Endothelial cell of umbilical vein (primary cell): ENCODE data around the gene COL28A1. TPM values are rescaled to one million over a fixed set of nuclear protein-coding genes. Genes with fewer than 3 reads are reported as not detected.

Experiments used
- BruUV-seq: library from RNA; stranded (reverse); fragments of 400-500 nt; replicated peaks from 2 replicates; lab custom pipeline; 2021; lab: Mats Ljungman, UMichigan
- CTCF ChIA-PET: fragments of 300-600, 350-600 bp; sonication (Branson Sonifier 250); formaldehyde crosslinking; loops from one replicate; lab custom pipeline; 2021; ENCODE audit warnings: antibody characterized with exemption, inconsistent platforms; lab: Charles Lee
- POLR2A ChIA-PET: fragments of 300-600, 350-600 bp; sonication (Branson Sonifier 250); formaldehyde crosslinking; loops from one replicate; lab custom pipeline; 2021; ENCODE audit warnings: antibody characterized with exemption, inconsistent platforms; lab: Charles Lee
- DNase-seq: peaks from one replicate; pipeline ENCODE4 v3.0.0-alpha.2; 2011; ENCODE audit warnings: low read depth, low spot score
- FAIRE-seq: peaks from 2 replicates; lab custom pipeline; 2011; peaks lifted over from hg19 to GRCh38; lab: Jason Lieb, UNC
- H2AFZ ChIP-seq: 2 replicates; pipeline ENCODE4 v1.6.0; 2012; ENCODE audit warnings: low read depth, low read length, control low read depth, inconsistent platforms
- H3K27ac ChIP-seq: 2 replicates; pipeline ENCODE4 v1.5.1; 2011; ENCODE audit warnings: low read depth, mild to moderate bottlenecking, control low read depth, low read length, moderate library complexity; ENCODE audit not compliant: insufficient read depth
- H3K27me3 ChIP-seq, 2 experiments: 2 replicates each; pipeline versions ENCODE4 v1.6.0 to v1.6.1; 2011; ENCODE audit warnings: low read length in 2 of 2, mixed read lengths in 1 of 2; ENCODE audit not compliant: control insufficient read depth in 2 of 2, insufficient read depth in 2 of 2
- H3K36me3 ChIP-seq, 2 experiments: 2 replicates in 1 of 2; 3 replicates in 1 of 2; pipeline ENCODE4 v1.5.1; 2011; ENCODE audit warnings: low read length in 2 of 2, mild to moderate bottlenecking in 1 of 2, moderate library complexity in 1 of 2; ENCODE audit not compliant: control insufficient read depth in 2 of 2, insufficient read depth in 2 of 2; ENCODE audit errors: extremely low read depth in 1 of 2
- H3K4me1 ChIP-seq: 3 replicates; pipeline ENCODE4 v1.5.1; 2011; ENCODE audit warnings: mild to moderate bottlenecking, low read length; ENCODE audit not compliant: control insufficient read depth, insufficient read depth; ENCODE audit errors: extremely low read depth
- H3K4me2 ChIP-seq: 2 replicates; pipeline ENCODE4 v1.6.1; 2011; ENCODE audit warnings: low read length, control low read depth, mixed read lengths; ENCODE audit not compliant: insufficient read depth
- H3K4me3 ChIP-seq, 3 experiments: fragments of 200-600 bp in 1 of 3; sonication (generic), shearing (Covaris generic) in 1 of 3; replicated peaks in 1 of 3; 2 replicates each; pipeline ENCODE4 v1.5.1; 2011 to 2016; ENCODE audit warnings: control low read depth in 3 of 3, low read length in 3 of 3, mild to moderate bottlenecking in 2 of 3, inconsistent platforms in 1 of 3, low read depth in 1 of 3, moderate library complexity in 1 of 3; ENCODE audit not compliant: insufficient read depth in 1 of 3
- H3K79me2 ChIP-seq: 2 replicates; pipeline ENCODE4 v1.6.0; 2012; ENCODE audit warnings: low read length, inconsistent platforms; ENCODE audit not compliant: control insufficient read depth, insufficient read depth
- H3K9ac ChIP-seq: replicated peaks from 2 replicates; pipeline ENCODE3; 2011; ENCODE audit warnings: low read length, control low read depth; ENCODE audit not compliant: insufficient read depth; ENCODE audit errors: extremely low read depth
- H3K9me1 ChIP-seq: replicated peaks from 3 replicates; pipeline ENCODE4 v1.6.0; 2011; ENCODE audit warnings: mild to moderate bottlenecking, low read length; ENCODE audit not compliant: control insufficient read depth, insufficient read depth; ENCODE audit errors: extremely low read depth
- H3K9me3 ChIP-seq: replicated peaks from 2 replicates; pipeline ENCODE4 v1.5.1; 2012; ENCODE audit warnings: low read length, inconsistent platforms; ENCODE audit not compliant: control insufficient read depth, insufficient read depth
- H4K20me1 ChIP-seq: replicated peaks from 2 replicates; pipeline ENCODE3; 2011; ENCODE audit warnings: mild to moderate bottlenecking, low read length; ENCODE audit not compliant: control insufficient read depth, insufficient read depth; ENCODE audit errors: extremely low read depth
- CTCF ChIP-seq, 2 donors: IDR thresholded peaks; 1 replicate in 1 of 2; 2 replicates in 1 of 2; pipeline ENCODE4 v1.5.1; 2011; ENCODE audit warnings: low read length in 2 of 2, mild to moderate bottlenecking in 2 of 2, moderate library complexity in 2 of 2, control low read depth in 1 of 2, inconsistent platforms in 1 of 2, low read depth in 1 of 2; ENCODE audit not compliant: insufficient read depth in 1 of 2; ENCODE audit errors: extremely low read depth in 1 of 2
- EZH2 ChIP-seq: IDR thresholded peaks from 2 replicates; pipeline ENCODE4 v1.6.1; 2012; ENCODE audit warnings: borderline replicate concordance, low read depth, mild to moderate bottlenecking, moderate library complexity, low read length, inconsistent platforms; ENCODE audit not compliant: severe bottlenecking
- FOS ChIP-seq: IDR thresholded peaks from 2 replicates; pipeline ENCODE4 v1.6.1; 2011; ENCODE audit warnings: mild to moderate bottlenecking, low read length, moderate library complexity, borderline replicate concordance; ENCODE audit not compliant: insufficient read depth
- GATA2 ChIP-seq: IDR thresholded peaks from 2 replicates; pipeline ENCODE4 v1.7.0; 2011; ENCODE audit warnings: low read depth, mild to moderate bottlenecking, moderate library complexity, mixed read lengths, low read length; ENCODE audit not compliant: insufficient read length, insufficient read depth
- JUN ChIP-seq: IDR thresholded peaks from 2 replicates; pipeline ENCODE4 v1.6.1; 2011; ENCODE audit warnings: borderline replicate concordance, low read depth; ENCODE audit not compliant: insufficient read length, insufficient read depth
- MAX ChIP-seq: IDR thresholded peaks from 2 replicates; pipeline ENCODE4 v1.6.1; 2011; ENCODE audit not compliant: insufficient read depth, insufficient read length
- MYC ChIP-seq: IDR thresholded peaks from one replicate; pipeline ENCODE4 v1.6.1; 2011; ENCODE audit warnings: mild to moderate bottlenecking, low read depth, low read length
- POLR2A ChIP-seq: IDR thresholded peaks from 2 replicates; pipeline ENCODE4 v1.6.1; 2012; ENCODE audit warnings: low read depth, mild to moderate bottlenecking, control low read depth, low read length
- POLR2AphosphoS5 ChIP-seq: IDR thresholded peaks from 2 replicates; pipeline ENCODE4 v1.6.1; 2012; ENCODE audit warnings: low read depth, mild to moderate bottlenecking, control low read depth, low read length, moderate library complexity; ENCODE audit not compliant: insufficient read depth
- dilution Hi-C: fragments of 300-500 bp; cut with MboI; formaldehyde crosslinking; loops from one replicate; pipeline ENCODE4 v1.15.0; 2019; ENCODE audit warnings: low sequenced_read_pairs; ENCODE audit not compliant: extremely low pct_ligation_motif_present
- intact Hi-C: fragments of 100-400 bp; cut with micrococcal nuclease; formaldehyde crosslinking; loops from one replicate; pipeline ENCODE4 v1.10.0; 2022
- polyA plus RNA-seq, 4 experiments: library from polyadenylated mRNA; depleted of rRNA in 3 of 4; stranded (reverse) in 3 of 4; unstranded in 1 of 4; fragments of >200 nt; gene quantifications; 2 replicates each; pipeline versions ENCODE4 v1.2.1 to v1.2.3, GENCODE V29; 2011 to 2012; ENCODE audit warnings: missing spikeins in 1 of 4
- total RNA-seq: library from RNA; stranded (reverse); gene quantifications from 2 replicates; pipeline ENCODE4 v1.2.3, GENCODE V29; 2021

Gene COL28A1
- total and polyA plus RNA-seq, 2 donors (not counting 3 experiments of a cell fraction or from before 2014, with no cell fraction given) = not detected

GRCh38 chr7:7526006-7526405, 9.7 kb downstream of the COL28A1 start:
- CTCF ChIA-PET = interaction anchor here (1.4 to 1.7 kb wide), 2 partner anchors 87 to 101 kb away, joined by 4 to 5 read pairs; no protein-coding TSS in a partner anchor
- no peaks in the 10 kb centered on the region for H3K36me3 ChIP-seq
- dilution Hi-C loops = no loop called here
- POLR2A ChIA-PET = no interaction called here
- no TSS peak for BruUV-seq
- no peaks in the 10 kb centered on the region for H4K20me1 ChIP-seq
- no peak overlapping the region for H3K4me3 ChIP-seq
- H3K9me1 ChIP-seq = no peaks in the 10 kb centered on the region
- TF ChIP-seq CTCF (IDR thresholded peaks at IDR 0.05; ENCODE audit: extremely low read depth in 1 of 2, insufficient read depth in 1 of 2, low read depth in 1 of 2, low read length in 2 of 2) (no peak), MAX (no peak), JUN (no peak), GATA2 (no peak), MYC (no peak), EZH2 (no peak), POLR2AphosphoS5 (no peak), POLR2A (no peak), FOS (no peak)
- no peak overlapping the region for H3K9ac ChIP-seq
- no peaks in the 10 kb centered on the region for H3K4me1 ChIP-seq
- H3K9me3 ChIP-seq = no peaks in the 10 kb centered on the region
- no peak overlapping the region for H3K27ac ChIP-seq
- peaks cover 0 to 6% of the 10 kb centered on the region in 2 experiments for H3K27me3 ChIP-seq
- H2AFZ ChIP-seq = no peak overlapping the region
- no peak for FAIRE-seq
- intact Hi-C loops = no loop called here
- no peaks in the 10 kb centered on the region for H3K79me2 ChIP-seq
- no peak for DNase-seq
- no peak overlapping the region for H3K4me2 ChIP-seq
